IPS DF 6.9 (cell line): ENCODE measurements around the gene CCDC102A.

Experiments used
- DNase-seq: peaks from one replicate; pipeline ENCODE4 v3.0.0-alpha.2; 2013; ENCODE audit warnings: low read depth, low spot score
- H3K27ac ChIP-seq: one replicate; pipeline ENCODE4 v1.5.1; 2013; ENCODE audit warnings: low read length, control low read depth
- H3K27me3 ChIP-seq: 2 replicates; pipeline ENCODE4 v1.6.1; 2013; ENCODE audit warnings: mild to moderate bottlenecking, low read length; ENCODE audit not compliant: control insufficient read depth, insufficient read depth
- H3K36me3 ChIP-seq: 2 replicates; pipeline ENCODE4 v1.6.1; 2013; ENCODE audit warnings: low read length; ENCODE audit not compliant: control insufficient read depth, insufficient read depth
- H3K4me1 ChIP-seq: 2 replicates; pipeline ENCODE4 v1.6.1; 2013; ENCODE audit warnings: low read length; ENCODE audit not compliant: control insufficient read depth, insufficient read depth
- H3K4me3 ChIP-seq: 2 replicates; pipeline ENCODE4 v1.5.1; 2013; ENCODE audit warnings: mild to moderate bottlenecking, low read length
- H3K9me3 ChIP-seq: 2 replicates; pipeline ENCODE4 v1.6.1; 2013; ENCODE audit warnings: low read length, inconsistent platforms; ENCODE audit not compliant: control insufficient read depth, insufficient read depth
- WGBS: extraction: QIAGEN DNeasy Blood & Tissue Kit; methylation state at CpG from one replicate; pipeline ENCODE4 v1.1.7; 2013; ENCODE audit warnings: mixed read lengths, missing lambda C conversion rate; ENCODE audit not compliant: insufficient read length, insufficient coverage; 5-methylcytosine and 5-hydroxymethylcytosine counted together

CCDC102A gene

DNA sequence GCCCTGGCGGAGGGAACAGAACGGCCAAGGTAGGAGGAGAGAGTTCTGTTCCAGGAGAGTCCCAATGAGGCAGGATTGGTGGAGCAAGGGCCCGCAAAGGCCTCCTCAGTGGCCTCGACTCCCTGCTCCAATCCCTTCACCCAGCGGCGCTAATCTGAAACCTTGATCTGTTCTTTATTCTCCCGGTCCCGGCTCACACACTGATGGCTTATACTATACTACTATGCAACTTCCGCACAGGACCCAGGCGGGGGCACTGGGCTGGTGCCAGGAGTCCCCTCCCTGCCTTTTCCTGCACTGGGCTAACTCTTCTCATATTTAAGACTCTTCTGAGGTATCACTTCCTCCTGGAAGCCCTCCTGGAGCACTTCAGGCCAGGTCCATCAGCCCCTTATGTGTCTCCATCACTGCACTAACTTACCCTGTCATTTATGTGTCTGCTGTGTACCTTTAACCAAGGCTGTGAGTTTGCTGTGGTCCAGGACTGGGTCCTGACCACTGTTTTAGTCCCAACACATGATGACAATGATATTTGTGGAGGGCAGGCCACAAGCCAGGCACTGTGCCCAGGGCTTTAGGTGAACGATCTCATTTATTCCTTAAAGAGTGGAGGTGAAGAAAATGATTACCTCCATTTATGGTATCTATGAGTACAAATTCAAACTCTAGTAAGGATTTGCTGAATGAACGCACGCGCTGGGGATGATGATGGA is 6.8 kb downstream of the CCDC102A start:
- WGBS = no CpG with 5 or more reads among the region's 14 CpGs
- H3K27me3 ChIP-seq = no peaks in the 10 kb centered on the region
- H3K9me3 ChIP-seq = no peaks in the 10 kb centered on the region
- H3K4me1 ChIP-seq = peaks cover 11% of the 10 kb centered on the region
- H3K27ac ChIP-seq = no peak overlapping the region
- H3K4me3 ChIP-seq = peak overlapping the region; percentile 43
- H3K36me3 ChIP-seq = no peaks in the 10 kb centered on the region
- DNase-seq = no peak

DNA sequence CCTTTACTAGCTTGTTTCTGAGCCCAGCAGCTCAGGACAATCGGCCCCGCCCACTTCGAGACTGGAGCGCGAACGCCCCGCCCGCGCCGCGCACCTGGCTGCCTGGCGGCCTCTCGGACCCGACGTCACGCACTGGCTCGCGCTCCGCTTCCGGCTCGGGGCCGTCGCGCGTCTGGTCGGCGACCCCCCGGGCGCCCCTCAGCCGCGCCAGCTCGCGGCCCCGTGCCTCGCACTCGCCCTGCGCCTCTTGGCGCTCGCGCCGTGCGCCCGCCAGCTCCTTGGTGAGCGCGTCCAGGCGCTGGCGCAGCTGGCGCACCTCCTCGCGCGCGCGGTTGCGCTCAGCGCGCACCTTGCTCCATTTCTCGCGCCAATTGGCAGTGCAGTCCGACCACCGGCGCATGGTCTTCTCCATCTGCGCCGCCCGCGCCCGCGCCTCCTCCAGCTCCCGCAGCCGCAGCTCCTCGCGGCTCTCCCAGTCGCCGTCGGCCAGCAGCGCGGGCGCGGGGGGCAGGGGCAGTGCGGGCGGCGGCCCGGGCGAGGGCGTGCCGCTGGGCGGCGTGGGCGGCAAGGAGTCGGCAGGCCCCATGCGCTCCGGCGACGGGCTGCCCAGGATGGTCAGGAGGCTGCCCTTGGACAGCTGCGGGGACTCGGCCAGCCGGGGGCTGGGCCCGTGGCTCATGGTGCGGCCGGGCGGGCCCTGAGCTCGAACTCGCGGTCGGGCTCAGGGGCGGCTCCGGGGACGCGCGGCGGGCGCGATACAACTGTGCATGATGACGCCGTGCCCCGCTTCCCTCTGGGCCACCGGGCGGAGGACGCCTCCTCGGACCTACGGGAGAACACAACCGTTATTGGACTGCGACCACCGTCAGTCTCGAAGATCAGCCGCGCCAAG is 7.6 kb downstream of the CCDC102A start:
- Histone ChIP-seq H3K27ac (no peak overlapping the region), H3K4me3 (peak overlapping the region; percentile 43), H3K27me3 (no peaks in the 10 kb centered on the region), H3K9me3 (no peaks in the 10 kb centered on the region), H3K4me1 (peaks cover 11% of the 10 kb centered on the region), H3K36me3 (no peaks in the 10 kb centered on the region)
- no peak for DNase-seq
- no CpG with 5 or more reads among the region's 126 CpGs for WGBS

DNA sequence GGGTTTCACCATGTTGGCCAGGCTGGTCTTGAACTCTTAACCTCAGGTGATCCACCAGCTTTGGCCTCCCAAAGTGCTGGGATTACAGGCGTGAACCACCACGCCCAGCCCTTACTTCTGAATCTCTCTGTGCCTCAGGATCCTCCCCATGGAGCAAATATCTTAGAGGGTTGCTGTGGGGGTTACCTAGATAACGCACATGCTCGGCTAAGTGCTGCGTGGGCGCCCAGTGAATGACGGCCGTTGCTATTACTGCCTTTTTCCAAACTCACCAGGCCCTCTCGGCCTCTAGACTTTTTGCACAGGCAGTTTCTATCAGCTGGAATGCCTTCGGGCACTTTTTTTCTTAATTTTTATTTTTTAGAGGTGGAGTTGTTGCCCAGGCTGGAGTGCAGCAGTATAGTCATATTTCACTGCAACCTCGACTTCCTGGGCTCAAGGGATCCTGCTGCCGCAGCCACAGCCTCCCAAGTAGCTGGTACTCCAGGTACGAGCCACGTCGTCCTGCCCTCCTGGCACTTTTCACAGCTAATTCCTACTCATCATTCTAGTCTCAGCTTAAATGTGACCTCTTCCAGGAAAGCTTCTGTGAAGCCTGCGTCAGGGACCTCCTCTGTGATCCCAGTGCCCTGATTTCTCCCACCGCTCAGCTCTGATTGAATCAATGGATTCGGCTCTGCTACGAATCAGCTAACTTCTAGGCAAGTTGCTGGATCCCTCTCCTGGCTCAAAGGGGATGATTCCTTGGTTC is 8.6 kb downstream of the CCDC102A start:
- WGBS = no CpG with 5 or more reads among the region's 19 CpGs
- no peaks in the 10 kb centered on the region for H3K9me3 ChIP-seq
- peaks cover 9% of the 10 kb centered on the region for H3K4me1 ChIP-seq
- no peaks in the 10 kb centered on the region for H3K27me3 ChIP-seq
- DNase-seq = no peak
- peak overlapping the region; percentile 43; the same call in 1 of the 2 replicates for H3K4me3 ChIP-seq
- no peaks in the 10 kb centered on the region for H3K36me3 ChIP-seq
- no peak overlapping the region for H3K27ac ChIP-seq

DNA sequence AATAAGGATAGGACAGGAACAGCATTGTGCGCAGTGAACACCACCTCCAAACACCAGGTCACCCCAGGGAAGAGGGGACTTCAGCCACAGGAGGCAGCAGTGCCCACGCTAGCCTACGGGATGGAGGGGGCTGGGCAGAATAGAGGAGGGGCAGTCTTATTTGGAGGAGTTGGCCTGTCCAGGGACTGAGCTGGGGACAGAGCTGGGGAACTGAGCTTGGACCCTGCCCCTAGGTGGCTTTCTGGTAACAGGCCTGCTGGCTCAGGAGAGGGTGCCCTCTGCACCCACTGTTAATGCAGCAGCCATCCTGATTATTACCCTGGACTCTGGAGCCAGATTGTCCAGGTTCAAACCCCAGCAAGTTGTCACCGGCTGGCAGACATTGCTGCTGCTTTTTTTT is 9.3 kb downstream of the CCDC102A start:
- no peak overlapping the region for H3K4me3 ChIP-seq
- H3K27me3 ChIP-seq = no peaks in the 10 kb centered on the region
- H3K9me3 ChIP-seq = no peaks in the 10 kb centered on the region
- H3K36me3 ChIP-seq = no peaks in the 10 kb centered on the region
- no peak for DNase-seq
- H3K4me1 ChIP-seq = peaks cover 4% of the 10 kb centered on the region
- no CpG with 5 or more reads among the region's 4 CpGs for WGBS
- no peak overlapping the region for H3K27ac ChIP-seq

DNA sequence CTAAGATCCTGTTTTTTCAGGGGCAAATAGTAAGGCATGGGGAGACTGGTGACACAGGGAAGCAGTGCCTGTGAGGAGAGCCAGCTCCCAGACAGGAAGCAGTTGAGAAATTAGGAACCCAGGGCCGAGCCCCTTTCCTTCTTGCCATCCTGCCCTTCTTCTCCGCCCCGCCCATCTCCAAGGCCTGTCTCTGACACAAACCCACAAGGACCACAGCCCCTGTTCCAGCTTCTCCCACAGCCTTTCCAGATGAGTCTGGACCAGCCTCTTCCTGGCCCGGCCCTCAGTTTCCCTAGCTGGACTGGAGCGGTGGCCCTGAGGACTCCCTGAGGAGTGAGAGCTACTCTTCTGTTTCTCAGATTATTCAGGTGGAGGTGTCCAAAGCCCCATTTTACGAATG is 9.9 kb downstream of the CCDC102A start:
- H3K36me3 ChIP-seq = no peaks in the 10 kb centered on the region
- peaks cover 2% of the 10 kb centered on the region for H3K4me1 ChIP-seq
- H3K27me3 ChIP-seq = no peaks in the 10 kb centered on the region
- no peak overlapping the region for H3K4me3 ChIP-seq
- no peak for DNase-seq
- no peak overlapping the region for H3K27ac ChIP-seq
- no peaks in the 10 kb centered on the region for H3K9me3 ChIP-seq
- no CpG with 5 or more reads among the region's 6 CpGs for WGBS

DNA sequence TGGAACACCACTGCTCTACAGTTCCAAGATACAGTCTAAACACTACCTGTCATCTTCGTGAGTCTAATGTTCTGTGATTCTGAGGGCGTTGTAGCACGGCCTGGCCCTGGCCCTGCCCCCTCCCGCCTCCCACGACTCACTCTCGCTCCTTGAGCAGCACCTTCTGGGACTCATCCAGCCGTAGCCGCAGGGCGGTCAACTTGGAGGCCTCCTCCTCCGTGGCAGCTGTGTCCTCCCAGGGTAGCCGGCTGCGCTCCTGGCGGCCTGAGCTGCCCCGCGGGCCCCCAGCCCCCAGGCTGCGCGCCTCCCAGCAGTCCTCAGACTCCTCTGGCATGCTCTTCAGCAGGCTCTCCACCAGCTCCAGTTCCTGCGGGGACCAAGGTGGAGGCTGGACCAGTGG is 10.6 kb downstream of the CCDC102A start:
- no peaks in the 10 kb centered on the region for H3K27me3 ChIP-seq
- H3K9me3 ChIP-seq = no peaks in the 10 kb centered on the region
- no CpG with 5 or more reads among the region's 18 CpGs for WGBS
- DNase-seq = no peak
- no peak overlapping the region for H3K4me3 ChIP-seq
- H3K36me3 ChIP-seq = no peaks in the 10 kb centered on the region
- peaks cover 2% of the 10 kb centered on the region for H3K4me1 ChIP-seq
- no peak overlapping the region for H3K27ac ChIP-seq

DNA sequence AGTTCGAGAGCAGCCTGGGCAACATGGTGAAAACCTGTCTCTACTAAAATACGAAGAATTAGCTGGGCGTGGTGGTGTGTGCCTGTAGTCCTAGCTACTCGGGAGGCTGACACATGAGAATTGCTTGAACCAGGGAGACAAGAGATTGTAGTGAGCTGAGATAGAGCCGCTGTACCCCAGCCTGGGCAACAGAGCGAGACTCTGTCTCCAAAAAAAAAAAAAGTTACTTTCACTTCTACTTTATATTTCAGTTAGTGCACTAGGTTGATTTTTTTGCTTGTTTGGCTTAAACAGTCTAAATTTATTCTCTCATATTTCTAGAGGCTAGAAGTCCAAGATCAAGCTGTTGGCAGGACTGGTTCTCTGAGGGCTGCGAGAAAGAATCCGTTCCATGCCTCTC is 13.4 kb downstream of the CCDC102A start:
- no peak overlapping the region for H3K4me3 ChIP-seq
- no peaks in the 10 kb centered on the region for H3K9me3 ChIP-seq
- no peak overlapping the region for H3K27ac ChIP-seq
- H3K27me3 ChIP-seq = no peaks in the 10 kb centered on the region
- H3K4me1 ChIP-seq = no peaks in the 10 kb centered on the region; the same call in none of the 2 replicates
- WGBS = no CpG with 5 or more reads among the region's 8 CpGs
- DNase-seq = no peak
- H3K36me3 ChIP-seq = no peaks in the 10 kb centered on the region

DNA sequence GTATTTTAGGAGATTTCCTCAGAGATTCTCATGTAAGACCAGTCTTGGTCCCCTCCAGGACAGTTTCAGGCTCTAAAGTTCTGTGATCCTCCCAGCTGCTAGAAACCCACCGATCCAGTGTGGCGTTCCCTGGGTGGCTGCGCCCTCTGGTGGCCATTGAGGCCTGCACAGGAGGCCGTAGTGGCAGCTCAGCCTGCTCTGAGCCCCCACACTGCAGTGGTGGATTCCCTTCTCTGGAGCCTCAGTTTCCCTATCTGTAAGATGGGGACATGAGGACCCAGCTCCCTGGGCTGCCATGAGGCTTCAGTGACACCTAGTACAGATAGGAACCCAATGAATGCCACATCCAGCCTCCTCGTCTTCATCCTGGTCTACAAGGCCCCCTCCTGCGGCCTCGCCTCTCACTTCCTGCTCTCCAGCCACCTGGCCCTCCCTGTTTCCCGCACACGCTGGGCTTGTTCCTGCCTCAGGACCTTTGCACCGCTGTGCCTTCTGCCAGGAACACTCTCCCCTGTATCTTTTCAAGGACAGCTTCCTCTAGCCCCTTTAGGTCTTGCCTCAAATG is 16.5 kb downstream of the CCDC102A start:
- H3K9me3 ChIP-seq = no peaks in the 10 kb centered on the region
- no peaks in the 10 kb centered on the region; the same call in 1 of the 2 replicates for H3K36me3 ChIP-seq
- no peaks in the 10 kb centered on the region; the same call in 1 of the 2 replicates for H3K4me1 ChIP-seq
- no peak for DNase-seq
- no peak overlapping the region for H3K4me3 ChIP-seq
- no peaks in the 10 kb centered on the region for H3K27me3 ChIP-seq
- no CpG with 5 or more reads among the region's 10 CpGs for WGBS
- no peak overlapping the region for H3K27ac ChIP-seq

DNA sequence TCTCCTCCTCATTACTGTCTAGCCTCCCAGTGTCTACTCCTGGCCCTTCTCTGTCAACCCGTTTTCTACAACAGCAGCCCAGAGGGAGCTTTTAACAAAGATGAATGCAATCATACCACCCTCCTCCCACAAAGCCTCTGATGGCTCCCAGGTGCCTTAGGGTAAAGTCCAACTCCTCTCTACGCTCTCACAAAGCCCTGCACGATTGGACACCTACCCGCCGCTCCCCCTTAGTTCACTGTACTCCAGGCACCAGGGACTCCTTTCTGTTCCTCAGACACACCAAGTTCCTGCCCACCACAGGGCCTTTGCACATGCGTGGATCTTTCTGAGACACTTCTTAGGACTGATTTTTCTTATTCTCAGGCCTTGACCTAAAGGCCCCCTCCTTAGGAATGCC is 17.4 kb downstream of the CCDC102A start:
- no peaks in the 10 kb centered on the region; the same call in 1 of the 2 replicates for H3K36me3 ChIP-seq
- H3K27ac ChIP-seq = no peak overlapping the region
- DNase-seq = no peak
- no peak overlapping the region for H3K4me3 ChIP-seq
- H3K4me1 ChIP-seq = no peaks in the 10 kb centered on the region; the same call in 1 of the 2 replicates
- no peaks in the 10 kb centered on the region for H3K27me3 ChIP-seq
- H3K9me3 ChIP-seq = no peaks in the 10 kb centered on the region
- WGBS = no CpG with 5 or more reads among the region's 6 CpGs

DNA sequence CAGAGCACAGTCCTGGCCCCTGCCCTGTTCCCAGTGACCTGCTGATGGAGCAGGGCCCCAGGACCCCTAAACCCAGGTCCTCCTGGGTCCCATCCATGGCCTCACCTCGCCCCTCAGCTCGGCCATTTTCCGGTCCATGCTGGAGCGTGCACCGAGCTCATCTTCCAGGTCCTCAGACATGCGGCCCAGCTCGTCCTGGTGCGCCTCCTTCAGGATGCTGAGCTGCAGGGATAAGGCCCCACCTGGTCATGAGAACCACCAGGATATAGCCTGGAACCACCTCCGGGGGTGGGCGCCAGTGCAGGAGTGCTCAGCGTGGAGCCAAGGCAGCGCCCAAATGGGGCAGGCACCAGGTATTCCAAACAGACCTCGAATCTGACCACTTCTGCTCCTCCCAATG is 17.9 kb downstream of the CCDC102A start:
- Histone ChIP-seq H3K9me3 (no peaks in the 10 kb centered on the region), H3K4me1 (no peaks in the 10 kb centered on the region; the same call in 1 of the 2 replicates), H3K27ac (no peak overlapping the region), H3K4me3 (no peak overlapping the region), H3K36me3 (no peaks in the 10 kb centered on the region; the same call in 1 of the 2 replicates), H3K27me3 (no peaks in the 10 kb centered on the region)
- DNase-seq = no peak
- WGBS = no CpG with 5 or more reads among the region's 13 CpGs
